Hair follicular keratinocyte (primary cell): ENCODE measurements around the gene MANEAL. TPM values are rescaled to one million over a fixed set of nuclear protein-coding genes. Genes with fewer than 3 reads are reported as not detected.

ENCODE experiments used
- total RNA-seq: library from RNA; depleted of rRNA; stranded (reverse); fragments of >200 nt; gene quantifications from 2 replicates; pipeline ENCODE4 v1.2.3, GENCODE V29; 2015

The MANEAL gene
- 0.15 and 0.78 TPM in 2 replicates for total RNA-seq

GRCh38 chr1:37793773-37794371, at the start of gene MANEAL:
Gene MANEAL, plus strand, starts transcription at chr1:37793847. Its CDS starts 336 bp downstream, at chr1:37794183.

GRCh38 chr1:37764888-37765441, 28.7 kb upstream of the MANEAL start, which contains the start of gene EPHA10:
Gene EPHA10, minus strand, starts transcription at chr1:37765120. Its CDS starts 54 bp downstream, at chr1:37765066.

GRCh38 chr1:37807555-37808368, 14.1 kb downstream of the MANEAL start, which contains the start of the genes C1orf122 and YRDC:
Gene C1orf122, plus strand, starts transcription at chr1:37807790. Its CDS starts 615 bp downstream, at chr1:37808405.
Gene YRDC, minus strand, starts transcription at chr1:37808208. Its CDS starts 28 bp downstream, at chr1:37808180.

Other genes starting within 250 kb of the MANEAL start
- 6.9 and 7.8 TPM in 2 replicates for gene SNIP1, start 239.6 kb upstream of the MANEAL start, total RNA-seq
- gene DNALI1, start 236.9 kb upstream of the MANEAL start, total RNA-seq: 0.04 and 0.23 TPM in 2 replicates
- 38.6 and 69.4 TPM in 2 replicates for gene GNL2, start 197.9 kb upstream of the MANEAL start, total RNA-seq
- gene RSPO1, start 159.0 kb upstream of the MANEAL start, total RNA-seq: not detected in 2 replicates
- 13.4 and 34.4 TPM in 2 replicates for gene CDCA8, start 101.3 kb upstream of the MANEAL start, total RNA-seq
- not detected in 2 replicates for gene EPHA10, start 28.7 kb upstream of the MANEAL start, total RNA-seq
- 85.9 and 103 TPM in 2 replicates for gene C1orf122, start 13.9 kb downstream of the MANEAL start, total RNA-seq
- 29.6 and 33.6 TPM in 2 replicates for gene YRDC, start 14.4 kb downstream of the MANEAL start, total RNA-seq
- 1.8 and 2.7 TPM in 2 replicates for gene MTF1, start 65.7 kb downstream of the MANEAL start, total RNA-seq
- 5.6 and 5.9 TPM in 2 replicates for gene INPP5B, start 153.2 kb downstream of the MANEAL start, total RNA-seq
- gene SF3A3, start 196.2 kb downstream of the MANEAL start, total RNA-seq: 42.4 and 56.8 TPM in 2 replicates
- gene FHL3, start 211.7 kb downstream of the MANEAL start, total RNA-seq: 17.1 and 19.5 TPM in 2 replicates
- 41.8 and 80.5 TPM in 2 replicates for gene UTP11, start 218.9 kb downstream of the MANEAL start, total RNA-seq